GM23338 (cell line): ENCODE results near the gene TSHZ3. TPM values are rescaled to one million over a fixed set of nuclear protein-coding genes. Genes with fewer than 3 reads are reported as not detected.

Source experiments
- ATAC-seq: fragments of 200-7000 bp; cut with Tn5 transposase; 3 replicates; pipeline ENCODE4 v1.9.1; 2020
- DNase-seq: peaks from one replicate; pipeline ENCODE4 v3.0.0-alpha.2; 2015; ENCODE audit warnings: low spot score
- H2AFZ ChIP-seq: fragments of 200-600 bp; sonication (generic); 2 replicates; pipeline ENCODE4 v1.8.0; 2016; ENCODE audit warnings: antibody characterized with exemption, mild to moderate bottlenecking, moderate library complexity
- H3F3A ChIP-seq: fragments of 200-600 bp; sonication (generic); replicated peaks from 2 replicates; pipeline ENCODE4 v1.8.0; 2017; ENCODE audit warnings: antibody characterized with exemption, mixed run types, low read depth
- H3K27ac ChIP-seq: fragments of 200-600 bp; sonication (generic); 2 replicates; pipeline ENCODE4 v1.6.1; 2016; ENCODE audit warnings: low read depth
- H3K27me3 ChIP-seq: fragments of 200-600 bp; sonication (generic); 2 replicates; pipeline ENCODE4 v1.8.0; 2016; ENCODE audit warnings: mild to moderate bottlenecking, mixed run types, moderate library complexity; ENCODE audit not compliant: insufficient read depth
- H3K36me3 ChIP-seq: fragments of 200-600 bp; sonication (generic); 2 replicates; pipeline ENCODE4 v1.8.0; 2016; ENCODE audit warnings: mild to moderate bottlenecking; ENCODE audit not compliant: insufficient read depth
- H3K4me1 ChIP-seq: fragments of 200-600 bp; sonication (generic); 2 replicates; pipeline ENCODE4 v1.8.0; 2016; ENCODE audit warnings: mild to moderate bottlenecking, moderate library complexity; ENCODE audit not compliant: insufficient read depth
- H3K4me2 ChIP-seq: fragments of 200-600 bp; sonication (generic); 2 replicates; pipeline ENCODE4 v1.7.1; 2017; ENCODE audit warnings: mixed run types
- H3K4me3 ChIP-seq: fragments of 200-600 bp; sonication (generic); 2 replicates; pipeline ENCODE4 v1.6.1; 2016; ENCODE audit warnings: mixed run types
- H3K79me2 ChIP-seq: fragments of 200-600 bp; sonication (generic); replicated peaks from 2 replicates; pipeline ENCODE4 v1.8.0; 2017; ENCODE audit warnings: mild to moderate bottlenecking; ENCODE audit not compliant: insufficient read depth
- H3K9me2 ChIP-seq: fragments of 200-600 bp; sonication (generic); 2 replicates; pipeline ENCODE4 v1.8.0; 2017; ENCODE audit not compliant: insufficient read depth
- H4K20me1 ChIP-seq: fragments of 200-600 bp; sonication (generic); replicated peaks from 2 replicates; pipeline ENCODE4 v1.8.0; 2017; ENCODE audit warnings: mild to moderate bottlenecking; ENCODE audit not compliant: insufficient read depth
- H3K27ac Mint-ChIP-seq: 2 replicates; pipeline ENCODE4 v1.8.0; 2020; ENCODE audit warnings: inconsistent platforms, mild to moderate bottlenecking, moderate library complexity, mixed read lengths
- H3K27me3 Mint-ChIP-seq: 3 replicates; pipeline ENCODE4 v1.8.0; 2022; ENCODE audit warnings: low read depth, mild to moderate bottlenecking, moderate library complexity, mixed read lengths, inconsistent platforms; ENCODE audit not compliant: insufficient read depth, poor library complexity
- H3K36me3 Mint-ChIP-seq: 3 replicates; pipeline ENCODE4 v1.8.0; 2021; ENCODE audit warnings: low read depth, mild to moderate bottlenecking, inconsistent platforms, moderate library complexity, mixed read lengths
- H3K4me1 Mint-ChIP-seq: 3 replicates; pipeline ENCODE4 v1.8.0; 2020; ENCODE audit warnings: mild to moderate bottlenecking, inconsistent platforms, mixed read lengths
- H3K4me3 Mint-ChIP-seq: 3 replicates; pipeline ENCODE4 v1.8.0; 2021; ENCODE audit warnings: moderate library complexity, mild to moderate bottlenecking, inconsistent platforms, mixed read lengths
- H3K9me3 Mint-ChIP-seq: 3 replicates; pipeline ENCODE4 v1.8.0; 2020; ENCODE audit warnings: moderate library complexity, mild to moderate bottlenecking, inconsistent platforms, mixed read lengths
- CREB1 ChIP-seq: fragments of 250-450 bp; sonication (Bioruptor Pico); IDR thresholded peaks from 2 replicates; pipeline ENCODE4 v1.5.0; 2020; ENCODE audit warnings: low read depth, mild to moderate bottlenecking, moderate library complexity
- EZH2 ChIP-seq: fragments of 200-600 bp; sonication (generic); IDR thresholded peaks from one replicate; pipeline ENCODE4 v1.8.0; 2017; ENCODE audit warnings: antibody characterized with exemption, mild to moderate bottlenecking, low read depth; ENCODE audit not compliant: unreplicated experiment
- EZH2phosphoT487 ChIP-seq: fragments of 200-600 bp; sonication (generic); IDR thresholded peaks from one replicate; pipeline ENCODE4 v1.8.1; 2018; ENCODE audit warnings: antibody characterized with exemption; ENCODE audit not compliant: unreplicated experiment
- JUNB ChIP-seq: IDR thresholded peaks from one replicate; pipeline ENCODE4 v1.6.1; 2016; ENCODE audit warnings: antibody characterized with exemption; ENCODE audit not compliant: unreplicated experiment
- NANOG ChIP-seq: IDR thresholded peaks from 2 replicates; pipeline ENCODE4 v1.6.1; 2016; ENCODE audit warnings: antibody characterized with exemption, borderline replicate concordance
- POLR2AphosphoS5 ChIP-seq: IDR thresholded peaks from 2 replicates; pipeline ENCODE4 v1.6.1; 2016; ENCODE audit warnings: antibody characterized with exemption, low read depth
- STAT1 ChIP-seq: IDR thresholded peaks from one replicate; pipeline ENCODE4 v1.6.1; 2016; ENCODE audit warnings: antibody characterized with exemption; ENCODE audit not compliant: unreplicated experiment
- ZNF114 ChIP-seq: fragments of 250-450 bp; sonication (Bioruptor Pico); IDR thresholded peaks from 2 replicates; pipeline ENCODE4 v1.5.0; 2020; ENCODE audit warnings: mild to moderate bottlenecking, moderate library complexity
- ZNF331 ChIP-seq: fragments of 250-450 bp; sonication (Bioruptor Pico); IDR thresholded peaks from 2 replicates; pipeline ENCODE4 v1.5.0; 2020; ENCODE audit warnings: low read depth, mild to moderate bottlenecking, moderate library complexity
- polyA plus RNA-seq: library from polyadenylated mRNA; unstranded; fragments of >200 nt; fragmentation: Nextera tagmentation; extraction: Ambion mirVana; gene quantifications from 2 replicates; pipeline ENCODE4 v1.2.1, GENCODE V29; 2016
- total RNA-seq: library from RNA; depleted of rRNA; stranded (reverse); fragments of >200 nt; shearing (Covaris generic); gene quantifications from 2 replicates; pipeline ENCODE4 v1.2.3, GENCODE V29; 2014
- TF ChIP-seq, protein P1 (sequence below): IDR thresholded peaks from one replicate; pipeline ENCODE4 v1.6.1; 2018; ENCODE audit warnings: antibody characterized with exemption; ENCODE audit not compliant: unreplicated experiment
- TF ChIP-seq, protein P2 (sequence below): fragments of 250-450 bp; sonication (Bioruptor Pico); IDR thresholded peaks from 2 replicates; pipeline ENCODE4 v1.5.0; 2020; ENCODE audit warnings: mild to moderate bottlenecking, moderate library complexity
- TF ChIP-seq, protein P3 (sequence below): IDR thresholded peaks from 2 replicates; pipeline ENCODE4 v1.6.1; 2016; ENCODE audit warnings: antibody characterized with exemption
- TF ChIP-seq, protein P4 (sequence below), 2 experiments: fragments of 200-600 bp in 1 of 2; sonication (generic) in 1 of 2; conservative IDR thresholded peaks; 2 replicates each; pipeline versions ENCODE4 v1.5.1 to v1.6.1; 2016 to 2017; ENCODE audit warnings: antibody characterized with exemption in 2 of 2, low read depth in 2 of 2, mild to moderate bottlenecking in 2 of 2, moderate library complexity in 1 of 2

The TSHZ3 gene
- total and polyA plus RNA-seq, 2 experiments from 2014 or later: 3.8 to 8.9 TPM

DNA sequence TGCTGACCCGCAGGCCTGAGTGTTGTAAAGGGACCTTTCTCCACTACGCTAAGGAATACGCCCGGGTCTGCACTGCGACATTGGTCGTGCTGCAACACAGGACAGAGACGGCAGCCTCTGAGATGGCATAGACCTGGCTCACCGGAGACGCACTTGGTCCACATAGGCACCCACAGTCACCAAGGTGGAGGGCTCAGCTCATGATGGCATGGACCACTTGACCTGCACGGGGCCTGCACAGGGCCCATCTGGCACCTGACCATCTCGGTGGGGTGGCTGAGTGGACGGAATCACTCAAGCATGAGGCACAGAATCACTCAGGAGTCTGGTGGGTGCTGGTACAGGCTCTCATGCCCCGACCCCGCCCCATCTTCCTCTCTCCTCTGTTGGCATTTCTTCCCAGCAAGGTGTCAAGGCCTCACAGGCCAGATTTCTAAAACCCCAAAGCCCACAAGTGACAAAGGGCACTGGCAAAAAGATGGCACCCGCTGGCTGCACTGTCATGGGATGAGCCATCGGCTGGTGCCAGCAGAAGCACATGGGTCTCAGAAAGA is 45.9 kb downstream of the TSHZ3 start:
- Mint-ChIP-seq H3K9me3 (no peaks in the 10 kb centered on the region), H3K4me3 (no peak overlapping the region)
- TF ChIP-seq, protein P1, sequence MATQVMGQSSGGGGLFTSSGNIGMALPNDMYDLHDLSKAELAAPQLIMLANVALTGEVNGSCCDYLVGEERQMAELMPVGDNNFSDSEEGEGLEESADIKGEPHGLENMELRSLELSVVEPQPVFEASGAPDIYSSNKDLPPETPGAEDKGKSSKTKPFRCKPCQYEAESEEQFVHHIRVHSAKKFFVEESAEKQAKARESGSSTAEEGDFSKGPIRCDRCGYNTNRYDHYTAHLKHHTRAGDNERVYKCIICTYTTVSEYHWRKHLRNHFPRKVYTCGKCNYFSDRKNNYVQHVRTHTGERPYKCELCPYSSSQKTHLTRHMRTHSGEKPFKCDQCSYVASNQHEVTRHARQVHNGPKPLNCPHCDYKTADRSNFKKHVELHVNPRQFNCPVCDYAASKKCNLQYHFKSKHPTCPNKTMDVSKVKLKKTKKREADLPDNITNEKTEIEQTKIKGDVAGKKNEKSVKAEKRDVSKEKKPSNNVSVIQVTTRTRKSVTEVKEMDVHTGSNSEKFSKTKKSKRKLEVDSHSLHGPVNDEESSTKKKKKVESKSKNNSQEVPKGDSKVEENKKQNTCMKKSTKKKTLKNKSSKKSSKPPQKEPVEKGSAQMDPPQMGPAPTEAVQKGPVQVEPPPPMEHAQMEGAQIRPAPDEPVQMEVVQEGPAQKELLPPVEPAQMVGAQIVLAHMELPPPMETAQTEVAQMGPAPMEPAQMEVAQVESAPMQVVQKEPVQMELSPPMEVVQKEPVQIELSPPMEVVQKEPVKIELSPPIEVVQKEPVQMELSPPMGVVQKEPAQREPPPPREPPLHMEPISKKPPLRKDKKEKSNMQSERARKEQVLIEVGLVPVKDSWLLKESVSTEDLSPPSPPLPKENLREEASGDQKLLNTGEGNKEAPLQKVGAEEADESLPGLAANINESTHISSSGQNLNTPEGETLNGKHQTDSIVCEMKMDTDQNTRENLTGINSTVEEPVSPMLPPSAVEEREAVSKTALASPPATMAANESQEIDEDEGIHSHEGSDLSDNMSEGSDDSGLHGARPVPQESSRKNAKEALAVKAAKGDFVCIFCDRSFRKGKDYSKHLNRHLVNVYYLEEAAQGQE: no peak
- no peak for TF ChIP-seq NANOG
- TF ChIP-seq, protein P2, sequence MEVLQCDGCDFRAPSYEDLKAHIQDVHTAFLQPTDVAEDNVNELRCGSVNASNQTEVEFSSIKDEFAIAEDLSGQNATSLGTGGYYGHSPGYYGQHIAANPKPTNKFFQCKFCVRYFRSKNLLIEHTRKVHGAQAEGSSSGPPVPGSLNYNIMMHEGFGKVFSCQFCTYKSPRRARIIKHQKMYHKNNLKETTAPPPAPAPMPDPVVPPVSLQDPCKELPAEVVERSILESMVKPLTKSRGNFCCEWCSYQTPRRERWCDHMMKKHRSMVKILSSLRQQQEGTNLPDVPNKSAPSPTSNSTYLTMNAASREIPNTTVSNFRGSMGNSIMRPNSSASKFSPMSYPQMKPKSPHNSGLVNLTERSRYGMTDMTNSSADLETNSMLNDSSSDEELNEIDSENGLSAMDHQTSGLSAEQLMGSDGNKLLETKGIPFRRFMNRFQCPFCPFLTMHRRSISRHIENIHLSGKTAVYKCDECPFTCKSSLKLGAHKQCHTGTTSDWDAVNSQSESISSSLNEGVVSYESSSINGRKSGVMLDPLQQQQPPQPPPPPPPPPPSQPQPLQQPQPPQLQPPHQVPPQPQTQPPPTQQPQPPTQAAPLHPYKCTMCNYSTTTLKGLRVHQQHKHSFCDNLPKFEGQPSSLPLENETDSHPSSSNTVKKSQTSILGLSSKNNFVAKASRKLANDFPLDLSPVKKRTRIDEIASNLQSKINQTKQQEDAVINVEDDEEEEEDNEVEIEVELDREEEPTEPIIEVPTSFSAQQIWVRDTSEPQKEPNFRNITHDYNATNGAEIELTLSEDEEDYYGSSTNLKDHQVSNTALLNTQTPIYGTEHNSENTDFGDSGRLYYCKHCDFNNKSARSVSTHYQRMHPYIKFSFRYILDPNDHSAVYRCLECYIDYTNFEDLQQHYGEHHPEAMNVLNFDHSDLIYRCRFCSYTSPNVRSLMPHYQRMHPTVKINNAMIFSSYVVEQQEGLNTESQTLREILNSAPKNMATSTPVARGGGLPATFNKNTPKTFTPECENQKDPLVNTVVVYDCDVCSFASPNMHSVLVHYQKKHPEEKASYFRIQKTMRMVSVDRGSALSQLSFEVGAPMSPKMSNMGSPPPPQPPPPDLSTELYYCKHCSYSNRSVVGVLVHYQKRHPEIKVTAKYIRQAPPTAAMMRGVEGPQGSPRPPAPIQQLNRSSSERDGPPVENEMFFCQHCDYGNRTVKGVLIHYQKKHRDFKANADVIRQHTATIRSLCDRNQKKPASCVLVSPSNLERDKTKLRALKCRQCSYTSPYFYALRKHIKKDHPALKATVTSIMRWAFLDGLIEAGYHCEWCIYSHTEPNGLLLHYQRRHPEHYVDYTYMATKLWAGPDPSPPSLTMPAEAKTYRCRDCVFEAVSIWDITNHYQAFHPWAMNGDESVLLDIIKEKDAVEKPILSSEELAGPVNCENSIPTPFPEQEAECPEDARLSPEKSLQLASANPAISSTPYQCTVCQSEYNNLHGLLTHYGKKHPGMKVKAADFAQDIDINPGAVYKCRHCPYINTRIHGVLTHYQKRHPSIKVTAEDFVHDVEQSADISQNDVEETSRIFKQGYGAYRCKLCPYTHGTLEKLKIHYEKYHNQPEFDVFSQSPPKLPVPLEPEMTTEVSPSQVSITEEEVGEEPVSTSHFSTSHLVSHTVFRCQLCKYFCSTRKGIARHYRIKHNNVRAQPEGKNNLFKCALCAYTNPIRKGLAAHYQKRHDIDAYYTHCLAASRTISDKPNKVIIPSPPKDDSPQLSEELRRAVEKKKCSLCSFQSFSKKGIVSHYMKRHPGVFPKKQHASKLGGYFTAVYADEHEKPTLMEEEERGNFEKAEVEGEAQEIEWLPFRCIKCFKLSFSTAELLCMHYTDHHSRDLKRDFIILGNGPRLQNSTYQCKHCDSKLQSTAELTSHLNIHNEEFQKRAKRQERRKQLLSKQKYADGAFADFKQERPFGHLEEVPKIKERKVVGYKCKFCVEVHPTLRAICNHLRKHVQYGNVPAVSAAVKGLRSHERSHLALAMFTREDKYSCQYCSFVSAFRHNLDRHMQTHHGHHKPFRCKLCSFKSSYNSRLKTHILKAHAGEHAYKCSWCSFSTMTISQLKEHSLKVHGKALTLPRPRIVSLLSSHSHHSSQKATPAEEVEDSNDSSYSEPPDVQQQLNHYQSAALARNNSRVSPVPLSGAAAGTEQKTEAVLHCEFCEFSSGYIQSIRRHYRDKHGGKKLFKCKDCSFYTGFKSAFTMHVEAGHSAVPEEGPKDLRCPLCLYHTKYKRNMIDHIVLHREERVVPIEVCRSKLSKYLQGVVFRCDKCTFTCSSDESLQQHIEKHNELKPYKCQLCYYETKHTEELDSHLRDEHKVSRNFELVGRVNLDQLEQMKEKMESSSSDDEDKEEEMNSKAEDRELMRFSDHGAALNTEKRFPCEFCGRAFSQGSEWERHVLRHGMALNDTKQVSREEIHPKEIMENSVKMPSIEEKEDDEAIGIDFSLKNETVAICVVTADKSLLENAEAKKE (CRISPR knock-in tag): no peak
- TF ChIP-seq CREB1: no peak
- TF ChIP-seq STAT1: no peak
- no peak for TF ChIP-seq ZNF114 (CRISPR knock-in tag)
- TF ChIP-seq EZH2phosphoT487: no peak
- TF ChIP-seq, protein P3, sequence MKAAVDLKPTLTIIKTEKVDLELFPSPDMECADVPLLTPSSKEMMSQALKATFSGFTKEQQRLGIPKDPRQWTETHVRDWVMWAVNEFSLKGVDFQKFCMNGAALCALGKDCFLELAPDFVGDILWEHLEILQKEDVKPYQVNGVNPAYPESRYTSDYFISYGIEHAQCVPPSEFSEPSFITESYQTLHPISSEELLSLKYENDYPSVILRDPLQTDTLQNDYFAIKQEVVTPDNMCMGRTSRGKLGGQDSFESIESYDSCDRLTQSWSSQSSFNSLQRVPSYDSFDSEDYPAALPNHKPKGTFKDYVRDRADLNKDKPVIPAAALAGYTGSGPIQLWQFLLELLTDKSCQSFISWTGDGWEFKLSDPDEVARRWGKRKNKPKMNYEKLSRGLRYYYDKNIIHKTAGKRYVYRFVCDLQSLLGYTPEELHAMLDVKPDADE: no peak
- no peak for TF ChIP-seq EZH2
- TF ChIP-seq ZNF331 (CRISPR knock-in tag): no peak
- TF ChIP-seq JUNB: no peak
- TF ChIP-seq POLR2AphosphoS5: no peak
- TF ChIP-seq, protein P4, sequence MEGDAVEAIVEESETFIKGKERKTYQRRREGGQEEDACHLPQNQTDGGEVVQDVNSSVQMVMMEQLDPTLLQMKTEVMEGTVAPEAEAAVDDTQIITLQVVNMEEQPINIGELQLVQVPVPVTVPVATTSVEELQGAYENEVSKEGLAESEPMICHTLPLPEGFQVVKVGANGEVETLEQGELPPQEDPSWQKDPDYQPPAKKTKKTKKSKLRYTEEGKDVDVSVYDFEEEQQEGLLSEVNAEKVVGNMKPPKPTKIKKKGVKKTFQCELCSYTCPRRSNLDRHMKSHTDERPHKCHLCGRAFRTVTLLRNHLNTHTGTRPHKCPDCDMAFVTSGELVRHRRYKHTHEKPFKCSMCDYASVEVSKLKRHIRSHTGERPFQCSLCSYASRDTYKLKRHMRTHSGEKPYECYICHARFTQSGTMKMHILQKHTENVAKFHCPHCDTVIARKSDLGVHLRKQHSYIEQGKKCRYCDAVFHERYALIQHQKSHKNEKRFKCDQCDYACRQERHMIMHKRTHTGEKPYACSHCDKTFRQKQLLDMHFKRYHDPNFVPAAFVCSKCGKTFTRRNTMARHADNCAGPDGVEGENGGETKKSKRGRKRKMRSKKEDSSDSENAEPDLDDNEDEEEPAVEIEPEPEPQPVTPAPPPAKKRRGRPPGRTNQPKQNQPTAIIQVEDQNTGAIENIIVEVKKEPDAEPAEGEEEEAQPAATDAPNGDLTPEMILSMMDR (conservative IDR thresholded peaks at IDR 0.05; ENCODE audit: low read depth in 2 of 2): no peak

More for the DNA sequence above, 45.9 kb downstream of the TSHZ3 start:
- Histone ChIP-seq H3K27ac (no peak overlapping the region), H2AFZ (no peak overlapping the region), H3K9me2 (no peaks in the 10 kb centered on the region), H3K36me3 (no peaks in the 10 kb centered on the region), H3K27me3 (no peaks in the 10 kb centered on the region), H3K4me1 (peaks cover 12% of the 10 kb centered on the region; the same call in 1 of the 2 replicates), H3K4me3 (no peak overlapping the region), H3K79me2 (peaks cover 12% of the 10 kb centered on the region; the same call in 1 of the 2 replicates), H3F3A (no peaks in the 10 kb centered on the region), H3K4me2 (no peak overlapping the region), H4K20me1 (peaks cover 6% of the 10 kb centered on the region; the same call in 1 of the 2 replicates)
- Mint-ChIP-seq H3K27ac (no peak overlapping the region), H3K4me1 (peaks cover 13% of the 10 kb centered on the region), H3K27me3 (no peaks in the 10 kb centered on the region), H3K36me3 (no peaks in the 10 kb centered on the region)
- no peak for DNase-seq
- ATAC-seq: no peak
